NK-92 (cell line): ENCODE measurements around the gene SNX14.

ENCODE experiments used
- DNase-seq: peaks from one replicate; lab custom pipeline; 2025; ENCODE audit not compliant: unreplicated experiment; lab: John Stamatoyannopoulos, UW

Gene SNX14

GRCh38 chr6:85506441-85507093 is 87.1 kb downstream of the SNX14 start:
- DNase-seq, result no peak

GRCh38 chr6:85498596-85499258 is 94.9 kb downstream of the SNX14 start:
- no peak for DNase-seq

DNA sequence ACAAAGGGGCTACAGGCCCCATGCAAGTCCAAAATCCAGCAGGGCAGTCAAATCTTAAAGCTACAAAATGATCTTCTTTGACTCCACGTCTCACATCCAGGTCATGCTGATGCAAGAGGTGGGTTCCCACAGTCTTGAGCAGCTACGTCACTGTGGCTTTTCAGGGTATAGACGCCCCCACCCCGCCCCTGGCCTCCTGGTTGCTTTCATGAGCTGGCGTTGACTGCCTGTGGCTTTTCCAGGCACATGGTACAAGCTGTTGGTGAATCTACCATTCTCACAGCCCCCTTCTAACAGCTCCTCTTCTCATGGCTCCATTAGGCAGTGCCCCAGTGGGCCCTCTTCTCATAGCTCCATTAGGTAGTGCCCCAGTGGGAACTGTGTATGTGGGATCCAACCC is 96.8 kb downstream of the SNX14 start:
- no peak for DNase-seq

DNA sequence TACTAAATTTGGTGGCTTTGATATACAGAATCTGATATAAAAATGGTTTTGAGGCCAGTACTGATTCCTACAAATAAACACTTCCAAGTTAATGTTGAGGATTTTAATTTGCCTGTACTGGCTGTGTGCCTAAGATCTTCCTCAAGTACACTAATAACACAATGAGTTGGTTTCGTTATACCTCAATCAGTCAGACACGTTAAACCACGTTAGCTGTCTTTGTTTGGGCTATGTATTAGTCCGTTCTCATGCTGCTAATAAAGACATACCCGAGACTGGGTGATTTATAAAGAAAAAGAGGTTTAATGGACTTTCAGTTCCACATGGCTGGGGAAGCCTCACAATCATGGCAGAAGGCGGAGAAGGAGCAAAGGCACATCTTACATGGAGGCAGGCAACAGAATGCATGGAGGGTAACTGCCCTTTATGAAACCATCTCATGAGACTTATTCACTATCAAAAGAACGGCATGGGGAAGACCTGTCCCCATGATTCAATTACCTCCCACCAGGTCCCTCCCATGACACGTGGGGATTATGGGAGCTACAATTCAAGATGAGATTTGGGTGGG is 97.6 kb downstream of the SNX14 start:
- DNase-seq, result no peak

DNA sequence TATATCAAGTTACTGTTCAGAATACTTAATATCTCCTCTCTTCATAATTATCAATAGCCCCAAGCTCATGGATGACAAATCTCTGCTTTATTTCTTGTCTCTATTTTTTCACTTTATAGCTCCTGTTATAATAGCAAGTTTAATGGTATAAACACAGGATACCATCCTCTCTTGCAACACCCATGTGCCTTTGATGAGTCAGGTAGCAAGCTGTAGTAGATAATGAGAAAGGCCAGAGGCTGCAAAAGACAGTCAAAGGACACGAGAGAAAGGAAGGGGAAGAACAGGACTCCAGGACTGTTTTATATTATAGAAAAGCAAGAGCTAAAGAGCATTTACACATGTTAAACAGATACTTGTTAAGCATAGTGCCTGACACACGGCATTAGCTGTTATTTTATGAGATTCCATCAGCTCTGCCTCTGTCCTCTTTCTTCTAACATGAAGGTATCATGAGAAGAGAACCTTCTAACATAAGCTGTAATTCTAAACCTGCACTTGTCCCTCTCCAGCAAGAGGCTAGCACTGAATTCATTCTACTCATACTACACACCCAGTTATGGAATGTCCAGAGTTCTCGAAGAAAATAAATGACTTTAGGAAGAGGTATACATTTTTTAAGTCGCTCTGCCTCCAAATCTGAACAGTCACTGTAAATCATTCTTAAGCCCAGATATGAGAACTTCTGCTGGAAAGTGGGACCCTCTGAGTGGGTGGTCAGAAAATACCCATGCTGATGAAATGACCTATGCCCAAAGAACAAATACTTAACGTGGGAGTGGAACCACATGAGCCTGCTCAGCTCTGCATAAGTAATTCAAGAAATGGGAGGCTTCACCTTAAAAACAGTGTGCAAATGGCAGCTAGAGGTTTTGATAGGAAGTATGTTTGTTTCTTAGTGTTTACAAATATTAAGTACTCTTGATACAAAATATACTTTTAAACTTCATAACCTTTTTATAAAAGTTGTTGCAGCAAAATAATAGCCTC is 98.8 kb downstream of the SNX14 start:
- DNase-seq, result no peak

DNA sequence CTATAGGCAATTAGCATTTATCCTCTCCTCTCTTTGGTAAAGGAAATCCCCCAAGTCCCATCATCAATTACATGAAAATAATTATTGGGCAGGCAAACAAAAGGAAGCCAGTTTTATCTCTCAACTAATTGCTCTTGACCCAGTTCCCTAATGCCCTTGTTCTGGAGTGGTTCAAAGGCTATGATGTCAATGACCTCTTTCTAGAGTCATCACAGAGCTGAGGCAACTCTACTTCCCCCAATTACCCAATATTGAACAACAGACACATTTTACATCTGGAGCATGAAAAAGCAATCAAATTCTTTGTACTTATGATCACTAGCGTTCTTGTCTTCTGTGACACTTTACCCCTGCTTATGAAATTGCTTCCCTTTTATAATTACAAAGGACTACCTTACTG is 100.3 kb downstream of the SNX14 start:
- no peak for DNase-seq

DNA sequence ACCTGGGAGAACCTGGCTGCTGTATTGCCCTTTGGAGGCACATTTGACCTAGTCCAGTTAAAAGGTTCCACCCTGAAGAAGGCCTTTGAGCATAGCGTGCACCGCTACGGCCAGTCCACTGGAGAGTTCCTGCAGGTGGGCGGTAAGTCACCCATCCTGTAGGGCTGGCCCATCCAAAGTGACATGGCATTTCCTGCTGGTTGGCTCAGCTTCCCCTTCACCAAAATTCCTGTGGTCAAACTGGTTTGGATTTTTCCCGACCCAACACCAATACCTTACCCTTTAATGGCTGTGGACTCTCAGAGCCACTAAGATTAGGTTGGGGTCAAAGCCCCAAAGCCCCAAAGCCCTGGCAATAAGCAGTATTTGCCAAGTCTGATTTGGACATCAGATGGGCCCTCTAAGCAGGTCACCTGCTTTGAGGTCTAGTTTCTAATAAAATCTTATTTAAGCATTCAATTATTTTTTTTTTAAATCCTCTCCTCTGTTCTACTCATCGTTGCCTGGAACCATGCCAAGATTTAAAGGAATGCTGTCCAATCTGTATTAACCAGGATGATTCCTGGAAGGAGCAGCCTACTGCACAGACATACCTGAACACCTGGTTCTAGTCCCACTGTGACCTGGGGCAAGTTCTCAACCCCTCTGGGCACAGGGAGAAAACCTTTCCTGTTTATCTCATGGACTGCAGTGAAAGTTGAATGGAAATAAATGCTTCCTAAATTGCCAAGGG is 103.0 kb downstream of the SNX14 start:
- DNase-seq, result no peak

DNA sequence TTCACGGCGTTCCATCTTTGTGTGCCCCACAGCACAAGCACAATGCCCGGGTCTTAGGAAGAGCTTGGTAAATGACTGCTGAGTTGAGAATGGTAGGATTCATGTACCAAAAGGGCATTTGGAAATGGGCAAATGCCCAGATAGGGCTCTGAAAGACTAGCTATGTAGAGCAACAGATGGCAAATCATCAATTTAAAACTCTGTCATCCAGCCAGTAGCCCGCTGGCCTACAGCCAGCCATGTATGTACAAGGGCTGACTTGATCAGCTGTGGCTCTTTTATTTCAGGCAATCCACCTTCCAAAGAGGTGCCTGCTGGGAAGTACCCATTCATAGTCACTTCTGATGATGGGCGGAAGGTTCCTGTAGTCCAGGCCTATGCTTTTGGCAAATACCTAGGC is 108.7 kb downstream of the SNX14 start:
- DNase-seq, result no peak

GRCh38 chr6:85483846-85484245 is 109.8 kb downstream of the SNX14 start:
- DNase-seq, result no peak

DNA sequence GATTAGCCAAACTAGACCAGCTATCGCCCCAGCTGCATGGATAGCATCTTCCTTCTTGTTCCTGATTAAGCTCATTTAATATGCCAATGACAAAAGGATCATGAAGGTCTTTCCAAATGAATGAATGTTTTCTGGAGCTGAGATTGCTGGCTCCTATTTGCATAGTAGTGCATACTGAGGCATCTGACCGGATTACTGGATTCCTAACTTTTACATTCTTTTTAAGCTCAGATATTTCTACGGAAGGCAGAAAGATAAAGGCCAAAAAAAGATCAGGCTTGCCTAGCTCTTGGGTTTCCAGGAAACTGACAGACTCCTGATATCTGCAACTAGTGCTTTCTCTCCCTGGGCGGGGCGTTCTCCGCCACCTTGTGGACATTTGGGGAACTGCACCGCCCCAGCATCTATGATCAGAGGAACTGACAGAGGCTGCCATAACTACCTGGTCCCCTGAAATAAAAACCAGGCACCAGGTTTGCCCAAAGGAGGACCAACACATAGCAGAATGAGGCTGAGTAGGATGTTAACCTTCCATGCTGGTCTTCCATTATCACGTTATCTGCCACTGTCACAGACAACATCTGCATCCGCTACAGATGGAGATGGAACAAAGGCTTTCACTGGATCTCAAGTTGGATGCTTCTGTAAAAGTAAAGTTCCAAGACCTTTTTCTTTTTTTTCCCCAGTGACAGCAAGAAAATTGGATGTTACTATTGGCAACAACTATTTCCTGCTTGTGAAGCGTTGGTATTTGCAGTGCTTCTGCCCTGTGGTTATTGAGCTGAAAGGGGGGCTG is 110.6 kb downstream of the SNX14 start:
- no peak for DNase-seq

DNA sequence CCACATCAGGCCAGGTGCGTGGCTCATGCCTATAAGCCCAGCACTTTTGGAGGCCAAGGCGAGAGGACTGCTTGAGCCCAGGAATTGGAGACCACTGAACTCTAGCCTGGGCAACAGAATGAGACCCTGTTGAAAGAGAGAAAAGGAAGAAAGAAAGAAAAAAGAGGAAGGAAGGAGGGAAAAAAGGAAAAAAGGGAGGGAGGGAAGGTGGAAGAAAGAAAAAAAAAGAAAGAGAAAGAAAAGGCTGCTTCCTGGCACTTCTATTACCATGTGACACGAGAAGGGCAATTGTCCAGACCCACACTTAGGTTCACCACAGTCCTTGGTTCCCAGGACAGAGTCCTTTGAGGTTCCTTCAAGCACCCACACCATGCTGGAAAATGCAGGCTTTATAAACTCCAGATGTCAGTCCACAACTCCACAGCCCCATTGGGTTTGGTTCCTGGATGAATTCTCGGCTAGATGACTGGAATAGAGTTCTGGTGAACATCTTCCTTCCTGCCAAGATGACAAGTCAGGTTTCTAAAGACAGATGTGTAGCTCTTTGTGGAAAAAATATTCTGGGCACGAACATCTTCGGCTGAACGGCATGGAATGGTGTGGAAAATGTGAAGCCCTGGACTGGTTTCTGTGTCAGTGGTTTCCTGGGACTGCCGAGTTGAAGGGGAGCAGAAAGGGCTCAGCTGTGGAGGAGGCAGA is 111.3 kb downstream of the SNX14 start:
- no peak for DNase-seq

GRCh38 chr6:85479208-85479607 is 114.5 kb downstream of the SNX14 start:
- DNase-seq, result no peak

DNA sequence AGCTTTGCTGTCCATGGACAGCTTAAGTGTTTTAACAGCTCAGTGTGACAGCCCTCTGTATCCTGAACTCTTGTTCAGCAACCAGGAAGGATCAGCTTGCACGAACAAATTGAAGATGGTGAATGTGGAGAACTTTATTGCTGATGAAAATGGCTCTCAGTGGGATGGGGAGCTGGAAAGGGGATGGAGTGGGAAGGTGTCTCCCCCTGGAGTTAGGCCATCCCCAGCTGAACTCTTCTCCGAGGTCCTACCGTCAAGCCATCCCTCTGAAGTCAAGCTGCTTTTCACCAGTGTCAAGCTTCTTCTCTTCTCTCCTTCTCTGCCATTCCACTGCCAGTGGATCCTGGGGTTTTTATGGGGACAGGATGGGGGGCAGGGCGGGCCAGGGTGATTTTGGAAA is 117.1 kb downstream of the SNX14 start:
- no peak for DNase-seq

DNA sequence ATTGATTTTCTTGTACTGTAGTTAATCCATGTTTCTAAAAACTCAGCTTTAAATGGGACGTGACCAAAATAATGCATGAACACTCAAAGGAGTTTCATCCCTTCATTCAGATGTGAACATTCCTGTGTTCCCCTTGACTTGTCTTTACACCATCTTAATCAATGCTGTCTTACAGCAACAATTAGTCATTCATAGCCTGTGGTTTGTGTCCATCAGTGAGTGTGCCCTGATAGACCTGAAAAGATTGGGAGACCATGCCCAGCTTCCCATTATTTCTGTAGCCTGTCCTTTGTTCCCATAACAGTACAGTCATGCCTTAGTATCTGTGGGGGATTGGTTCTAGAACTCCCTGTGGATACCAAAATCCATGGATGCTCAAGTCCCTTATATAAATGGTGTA is 119.9 kb downstream of the SNX14 start:
- DNase-seq, result no peak

GRCh38 chr6:85472744-85473143 is 120.9 kb downstream of the SNX14 start:
- DNase-seq, result no peak

- DNase-seq, result no peak
Observed at GRCh38 chr6:85470023-85470410, 123.6 kb downstream of the SNX14 start.

DNA sequence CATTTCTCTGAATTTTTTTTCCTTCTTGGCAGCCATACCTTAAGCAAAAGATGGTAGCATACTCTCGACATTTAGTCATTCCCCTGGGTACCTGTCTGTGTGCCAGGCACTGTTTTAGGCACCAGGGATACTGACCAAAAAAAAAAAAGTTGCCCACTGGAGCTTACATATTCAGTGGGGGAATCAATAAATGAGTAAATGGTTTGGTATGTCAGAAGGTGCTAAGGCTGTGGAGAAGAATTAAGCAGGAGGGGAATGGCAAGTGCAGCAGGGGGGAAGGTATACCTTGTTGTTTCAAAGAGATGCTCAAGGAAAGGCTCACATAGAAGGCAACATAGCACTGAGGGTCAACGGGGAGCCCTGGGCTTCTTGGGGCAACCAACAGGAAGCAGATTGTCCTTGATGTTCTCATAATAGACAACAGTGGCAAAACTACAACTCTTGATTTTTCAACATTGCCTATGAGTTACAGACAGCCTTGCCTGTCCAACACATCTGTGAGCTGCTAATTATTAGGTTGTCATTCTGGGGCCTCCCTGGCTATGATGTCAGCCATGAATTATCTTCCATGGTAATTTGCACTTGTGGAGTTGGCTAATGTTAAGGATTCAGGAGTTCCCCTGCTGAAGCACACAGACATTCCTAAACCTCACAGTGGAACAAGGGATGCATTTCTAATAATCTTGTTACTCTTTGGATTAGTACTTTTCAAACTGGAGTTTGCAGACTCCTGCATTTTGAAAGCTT is 124.2 kb downstream of the SNX14 start:
- DNase-seq, result no peak

GRCh38 chr6:85468326-85468725 is 125.3 kb downstream of the SNX14 start:
- no peak for DNase-seq

DNA sequence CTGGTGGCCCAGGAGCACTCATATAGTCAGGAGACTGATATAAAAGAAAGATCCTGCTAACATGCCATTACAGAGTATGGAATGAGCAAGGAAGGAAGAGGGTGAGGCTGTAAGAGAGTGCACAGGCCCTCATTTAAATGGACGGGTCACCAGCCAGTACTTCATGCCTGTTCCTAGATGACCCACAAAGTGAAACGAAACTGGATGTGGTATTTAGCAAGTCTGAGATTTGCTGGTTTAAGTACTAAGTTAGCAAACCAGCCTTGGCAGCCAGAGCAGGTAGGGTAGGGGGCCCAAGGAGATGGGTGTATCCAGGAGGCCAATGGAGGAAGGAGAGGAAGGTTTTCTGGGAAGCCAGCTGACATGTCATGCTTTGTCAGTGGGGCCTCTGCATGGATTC is 127.9 kb downstream of the SNX14 start:
- DNase-seq, result no peak
